ENCODE results near the gene IER5.

IER5 gene

DNA sequence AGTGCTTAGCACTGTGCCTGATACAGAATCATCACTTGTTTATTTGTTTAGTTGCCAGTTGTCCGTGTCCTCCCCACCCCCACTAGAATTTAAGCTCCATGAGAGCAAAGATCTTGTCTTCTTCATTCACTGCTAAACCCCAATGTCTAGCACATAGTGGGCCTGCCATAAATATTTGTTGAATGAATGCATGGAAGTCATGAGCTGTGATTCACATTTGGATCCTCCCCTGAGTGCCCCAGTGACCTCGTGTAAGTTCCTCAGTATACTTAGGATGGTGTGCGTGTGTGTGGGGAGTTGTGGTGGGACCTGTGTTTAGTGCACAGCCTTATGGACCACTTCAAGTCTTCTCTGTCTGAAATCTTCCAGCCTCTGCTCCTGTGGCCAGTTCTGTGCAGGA lies 23.1 kb downstream of the IER5 start:
- Histone ChIP-seq H3K27ac (ENCODE audit: low read length, poor library complexity, severe bottlenecking) (no peak overlapping the region), H3K9ac (ENCODE audit: low read length) (peak overlapping the region; percentile 33), H4K8ac (ENCODE audit: low read length) (no peak overlapping the region), H2BK15ac (ENCODE audit: low read depth, poor library complexity, severe bottlenecking) (no peak overlapping the region), H3K4ac (ENCODE audit: low read depth in 1 of 2, low read length in 2 of 2) (peak overlapping the region in 1 of 2 experiments; percentile 19), H2BK12ac (ENCODE audit: low read length in 2 of 2) (peak overlapping the region; percentile 34 to 48), H4K91ac (ENCODE audit: low read length) (no peak overlapping the region), H3K14ac (ENCODE audit: low read length in 2 of 2) (no peak overlapping the region), H3K9me3 (ENCODE audit: control insufficient read depth, low read length) (no peaks in the 10 kb centered on the region), H2BK5ac (ENCODE audit: low read depth, low read length, poor library complexity, severe bottlenecking) (no peak overlapping the region), H3K23ac (ENCODE audit: low read length in 2 of 2) (no peak overlapping the region), H3K27me3 (ENCODE audit: control insufficient read depth in 1 of 2, insufficient read depth in 1 of 2, low read length in 2 of 2) (no peaks in the 10 kb centered on the region), H2AFZ (ENCODE audit: low read depth, low read length) (no peak overlapping the region), H2BK120ac (ENCODE audit: low read depth, low read length) (peak overlapping the region; percentile 11), H3K4me3 (ENCODE audit: insufficient read depth in 1 of 2, low read depth in 1 of 2, low read length in 2 of 2) (no peak overlapping the region), H3K79me1 (replicated peaks; ENCODE audit: low read length, poor library complexity, severe bottlenecking) (no peaks in the 10 kb centered on the region), H3K4me1 (ENCODE audit: control insufficient read depth, insufficient read depth, low read depth, low read length) (peaks cover 19% of the 10 kb centered on the region), H2AK5ac (ENCODE audit: low read length, severe bottlenecking) (no peak overlapping the region), H3K36me3 (ENCODE audit: control insufficient read depth in 1 of 2, insufficient read depth in 2 of 2, low read depth in 1 of 2, low read length in 2 of 2) (no peaks in the 10 kb centered on the region), H3K4me2 (ENCODE audit: low read length, poor library complexity, severe bottlenecking) (no peak overlapping the region), H3K18ac (ENCODE audit: low read depth in 1 of 2, low read length in 2 of 2) (peak overlapping the region; percentile 28 to 34)
- peak; percentile 82 for DNase-seq
- 31% methylated on average over 3 of the region's 3 CpGs for WGBS

DNA sequence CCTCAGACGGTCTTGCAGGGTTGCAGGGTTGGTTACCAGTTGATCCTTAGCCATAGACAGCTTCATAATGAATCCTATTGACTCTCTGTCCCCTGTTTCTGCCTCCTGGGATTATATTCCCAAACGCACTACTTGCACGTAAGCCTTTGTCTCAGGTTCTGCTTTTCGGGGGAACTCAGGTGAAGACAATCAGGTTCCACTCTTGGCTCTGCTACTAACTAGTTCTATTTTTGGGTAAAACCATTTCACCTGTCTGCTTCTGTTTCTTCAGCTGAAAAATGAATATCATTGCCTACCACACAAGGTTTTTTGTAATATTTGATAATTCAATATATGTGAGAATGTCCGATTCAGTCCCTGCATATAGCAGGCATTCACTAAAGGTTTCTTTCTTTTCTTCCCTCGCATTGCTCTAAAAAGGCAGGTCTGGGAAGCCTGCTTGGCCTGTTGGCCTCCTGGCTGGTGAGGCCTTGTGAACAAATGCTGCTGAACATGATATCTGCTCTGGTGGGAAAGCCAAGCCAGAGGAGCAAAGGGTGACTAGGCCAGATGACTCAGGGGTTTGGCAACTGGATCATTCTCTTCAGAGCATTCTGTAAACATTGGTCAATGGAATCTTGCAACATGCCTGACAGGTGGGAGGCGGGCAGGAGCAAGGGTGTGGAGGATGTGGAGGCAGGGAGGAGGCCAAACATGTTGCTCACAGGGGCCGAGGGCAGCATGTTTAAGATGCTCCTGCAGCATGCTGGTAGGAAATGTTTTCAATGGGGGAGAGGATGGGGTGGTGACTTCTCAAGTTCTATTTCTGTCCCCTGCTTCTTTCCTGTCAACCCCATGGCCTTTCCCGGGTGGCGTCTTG lies 23.8 kb downstream of the IER5 start:
- Histone ChIP-seq H3K9me3 (ENCODE audit: control insufficient read depth, low read length) (no peaks in the 10 kb centered on the region), H3K4me2 (ENCODE audit: low read length, poor library complexity, severe bottlenecking) (no peak overlapping the region), H2BK5ac (ENCODE audit: low read depth, low read length, poor library complexity, severe bottlenecking) (no peak overlapping the region), H3K9ac (ENCODE audit: low read length) (peak overlapping the region; percentile 33), H4K8ac (ENCODE audit: low read length) (no peak overlapping the region), H3K14ac (ENCODE audit: low read length in 2 of 2) (no peak overlapping the region), H3K27me3 (ENCODE audit: control insufficient read depth in 1 of 2, insufficient read depth in 1 of 2, low read length in 2 of 2) (no peaks in the 10 kb centered on the region), H4K91ac (ENCODE audit: low read length) (no peak overlapping the region), H3K79me1 (replicated peaks; ENCODE audit: low read length, poor library complexity, severe bottlenecking) (no peaks in the 10 kb centered on the region), H3K23ac (ENCODE audit: low read length in 2 of 2) (no peak overlapping the region), H3K4ac (ENCODE audit: low read depth in 1 of 2, low read length in 2 of 2) (peak overlapping the region in 1 of 2 experiments; percentile 19), H3K4me3 (ENCODE audit: insufficient read depth in 1 of 2, low read depth in 1 of 2, low read length in 2 of 2) (no peak overlapping the region), H3K4me1 (ENCODE audit: control insufficient read depth, insufficient read depth, low read depth, low read length) (peaks cover 19% of the 10 kb centered on the region), H2BK15ac (ENCODE audit: low read depth, poor library complexity, severe bottlenecking) (no peak overlapping the region), H2AK5ac (ENCODE audit: low read length, severe bottlenecking) (peak overlapping the region; percentile 18), H2BK12ac (ENCODE audit: low read length in 2 of 2) (peak overlapping the region; percentile 33 to 34), H3K27ac (ENCODE audit: low read length, poor library complexity, severe bottlenecking) (peak overlapping the region; percentile 11), H2BK120ac (ENCODE audit: low read depth, low read length) (peak overlapping the region; percentile 11), H3K18ac (ENCODE audit: low read depth in 1 of 2, low read length in 2 of 2) (peak overlapping the region in 1 of 2 experiments; percentile 28), H2AFZ (ENCODE audit: low read depth, low read length) (no peak overlapping the region), H3K36me3 (ENCODE audit: control insufficient read depth in 1 of 2, insufficient read depth in 2 of 2, low read depth in 1 of 2, low read length in 2 of 2) (no peaks in the 10 kb centered on the region)
- 35% methylated on average over 10 of the region's 10 CpGs for WGBS
- peak; percentile 98 for DNase-seq

GRCh38 chr1:181113059-181113641 lies 24.6 kb downstream of the IER5 start:
- Histone ChIP-seq H2BK5ac (ENCODE audit: low read depth, low read length, poor library complexity, severe bottlenecking) (no peak overlapping the region), H3K23ac (ENCODE audit: low read length in 2 of 2) (peak overlapping the region in 1 of 2 experiments; percentile 46), H3K9ac (ENCODE audit: low read length) (peak overlapping the region; percentile 27), H3K4me3 (ENCODE audit: insufficient read depth in 1 of 2, low read depth in 1 of 2, low read length in 2 of 2) (no peak overlapping the region), H3K4ac (ENCODE audit: low read depth in 1 of 2, low read length in 2 of 2) (peak overlapping the region; percentile 29 to 64), H2BK12ac (ENCODE audit: low read length in 2 of 2) (peak overlapping the region; percentile 6 to 57), H2BK15ac (ENCODE audit: low read depth, poor library complexity, severe bottlenecking) (peak overlapping the region; percentile 83), H2AFZ (ENCODE audit: low read depth, low read length) (no peak overlapping the region), H3K4me1 (ENCODE audit: control insufficient read depth, insufficient read depth, low read depth, low read length) (peaks cover 21% of the 10 kb centered on the region), H2BK120ac (ENCODE audit: low read depth, low read length) (peak overlapping the region; percentile 75), H4K8ac (ENCODE audit: low read length) (peak overlapping the region; percentile 83), H3K14ac (ENCODE audit: low read length in 2 of 2) (peak overlapping the region in 1 of 2 experiments; percentile 84), H3K27ac (ENCODE audit: low read length, poor library complexity, severe bottlenecking) (peak overlapping the region; percentile 6), H2AK5ac (ENCODE audit: low read length, severe bottlenecking) (no peak overlapping the region), H3K27me3 (ENCODE audit: control insufficient read depth in 1 of 2, insufficient read depth in 1 of 2, low read length in 2 of 2) (no peaks in the 10 kb centered on the region), H3K36me3 (ENCODE audit: control insufficient read depth in 1 of 2, insufficient read depth in 2 of 2, low read depth in 1 of 2, low read length in 2 of 2) (no peaks in the 10 kb centered on the region), H3K9me3 (ENCODE audit: control insufficient read depth, low read length) (no peaks in the 10 kb centered on the region), H3K18ac (ENCODE audit: low read depth in 1 of 2, low read length in 2 of 2) (peak overlapping the region; percentile 86 to 92), H3K4me2 (ENCODE audit: low read length, poor library complexity, severe bottlenecking) (no peak overlapping the region), H3K79me1 (replicated peaks; ENCODE audit: low read length, poor library complexity, severe bottlenecking) (no peaks in the 10 kb centered on the region), H4K91ac (ENCODE audit: low read length) (peak overlapping the region; percentile 15)
- peak; percentile 73 for DNase-seq
- 26% methylated on average over 4 of the region's 6 CpGs for WGBS
